Purkinje cell (primary cell): Measurements from ENCODE around the gene TMX2. TPM values are rescaled to one million over a fixed set of nuclear protein-coding genes. Genes with fewer than 3 reads are reported as not detected.

ENCODE experiments used
- polyA plus RNA-seq: library from polyadenylated mRNA; unstranded; fragments of >200 nt; fragmentation: Nextera tagmentation; gene quantifications from 2 replicates; pipeline ENCODE4 v1.2.1, GENCODE V29; 2014

Gene TMX2, protein sequence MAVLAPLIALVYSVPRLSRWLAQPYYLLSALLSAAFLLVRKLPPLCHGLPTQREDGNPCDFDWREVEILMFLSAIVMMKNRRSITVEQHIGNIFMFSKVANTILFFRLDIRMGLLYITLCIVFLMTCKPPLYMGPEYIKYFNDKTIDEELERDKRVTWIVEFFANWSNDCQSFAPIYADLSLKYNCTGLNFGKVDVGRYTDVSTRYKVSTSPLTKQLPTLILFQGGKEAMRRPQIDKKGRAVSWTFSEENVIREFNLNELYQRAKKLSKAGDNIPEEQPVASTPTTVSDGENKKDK
- polyA plus RNA-seq: 167 and 173 TPM in 2 replicates

DNA sequence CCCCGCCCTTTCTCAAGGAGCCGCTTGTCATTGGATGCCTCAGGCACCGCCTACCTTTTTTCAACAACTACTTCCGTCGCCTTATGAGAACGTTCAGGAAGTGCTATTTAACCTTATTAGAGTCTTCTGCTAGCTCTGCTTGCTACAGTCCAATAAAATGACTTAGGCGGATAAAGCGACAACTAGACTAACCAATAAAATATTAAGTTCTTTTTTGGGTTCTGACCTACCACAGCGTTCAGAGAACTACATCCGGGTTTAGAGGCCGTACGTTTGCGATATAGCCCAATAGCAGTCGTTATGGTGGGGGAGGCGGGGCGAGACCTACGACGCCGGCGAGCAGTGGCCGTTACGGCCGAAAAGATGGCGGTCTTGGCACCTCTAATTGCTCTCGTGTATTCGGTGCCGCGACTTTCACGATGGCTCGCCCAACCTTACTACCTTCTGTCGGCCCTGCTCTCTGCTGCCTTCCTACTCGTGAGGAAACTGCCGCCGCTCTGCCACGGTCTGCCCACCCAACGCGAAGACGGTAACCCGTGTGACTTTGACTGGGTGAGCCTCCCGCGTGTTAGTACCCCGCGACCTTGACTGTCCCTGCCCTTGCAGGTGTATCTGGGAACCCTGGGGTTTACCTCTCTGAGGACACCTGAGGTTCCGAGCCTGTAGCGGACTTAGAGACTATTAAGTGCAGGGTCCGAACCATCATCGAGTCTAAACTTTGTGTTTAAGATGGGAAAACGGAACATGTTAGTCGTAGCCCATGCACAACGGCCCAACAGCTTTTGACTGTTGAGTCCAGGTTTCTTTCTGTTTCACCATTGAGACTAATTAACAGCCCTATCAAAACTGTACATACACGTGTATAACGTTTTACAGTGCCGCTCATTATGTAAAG, at the start of gene TMX2:
TSS of gene TMX2 (plus strand) at position 338 of the 895 bp plus-strand sequence. CDS start at position 364, 26 bp downstream.

DNA sequence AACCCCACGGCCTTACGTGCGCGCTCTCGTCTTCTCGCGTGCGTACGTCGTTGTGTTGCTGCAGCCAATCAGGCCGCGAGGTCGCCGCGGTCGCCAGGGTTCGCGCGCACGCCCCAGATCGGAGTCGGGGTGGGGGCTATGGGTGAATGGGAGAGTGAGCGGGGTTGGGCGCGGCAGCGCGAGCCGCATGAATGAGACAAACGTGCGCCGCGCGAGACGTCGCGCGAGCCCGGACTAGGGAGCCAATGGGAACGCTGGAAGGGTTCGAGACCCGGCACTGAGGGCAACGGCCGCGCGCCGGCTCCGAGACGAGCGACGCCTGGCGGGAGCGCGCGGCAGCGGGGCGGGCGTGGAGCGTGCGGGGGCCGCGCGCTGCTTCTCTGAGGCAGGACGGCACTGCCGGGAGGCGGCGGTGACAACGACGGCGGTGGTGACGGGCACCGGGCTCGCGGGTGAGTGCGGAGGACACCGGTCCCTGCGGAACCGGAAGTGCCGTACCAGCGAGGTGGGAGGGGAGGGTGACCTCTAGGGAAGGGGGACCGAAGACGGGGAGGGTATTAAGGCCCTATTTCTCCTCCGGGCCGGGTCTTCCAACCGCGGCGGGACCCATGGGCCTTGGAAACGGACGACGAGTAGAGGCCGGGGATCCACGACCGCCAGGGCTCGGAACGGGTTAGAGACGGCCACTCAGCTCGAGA, 44.5 kb upstream of the TMX2 start, which contains the start of gene ZDHHC5:
TSS of gene ZDHHC5 (plus strand) at position 379 of the 698 bp plus-strand sequence. CDS start 4,977 bp downstream, outside the sequence.

DNA sequence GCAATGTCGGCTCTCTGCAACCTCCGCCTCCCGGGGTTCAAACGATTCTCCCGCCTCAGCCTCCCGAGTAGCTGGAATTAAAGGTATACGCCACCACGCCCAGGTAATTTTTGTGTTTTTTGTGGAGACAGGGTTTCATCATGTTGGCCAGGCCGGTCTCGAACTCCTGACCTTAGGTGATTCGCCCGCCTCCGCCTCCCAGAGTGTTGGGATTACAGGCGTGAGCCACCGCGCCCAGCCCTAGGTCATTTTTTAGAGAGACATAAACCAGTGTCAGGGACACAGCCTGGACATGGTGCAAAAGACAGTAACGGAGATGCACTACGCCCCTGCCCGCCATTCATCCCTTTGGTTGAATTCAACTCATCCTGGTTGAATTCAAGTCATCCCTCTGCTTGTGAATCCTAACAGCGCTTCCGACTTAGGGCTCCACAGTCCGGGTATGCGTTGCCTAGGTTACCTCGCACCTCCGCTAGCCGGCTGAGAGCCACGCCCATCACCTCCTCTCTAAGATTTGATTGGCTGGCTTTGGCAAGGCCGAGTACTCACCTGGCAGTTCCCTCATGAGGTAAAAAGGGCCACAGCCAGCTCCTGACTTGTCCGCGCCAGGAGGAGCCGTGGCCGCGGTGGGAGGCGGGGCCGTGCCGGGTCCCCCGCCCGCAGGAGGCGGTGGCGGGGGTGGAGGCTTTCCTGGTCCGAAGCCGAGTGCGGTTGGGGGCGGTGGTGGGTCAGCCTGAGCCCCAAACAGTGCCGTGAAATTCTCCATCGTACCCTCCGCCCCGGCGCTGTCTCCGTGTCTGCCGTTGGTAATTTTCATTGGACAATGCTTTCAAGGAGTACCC, 758 bp upstream of the TMX2 start, which contains the start of gene MED19:
TSS of gene MED19 (minus strand) at position 802 of the 842 bp plus-strand sequence. CDS start at position 766, 36 bp downstream.

DNA sequence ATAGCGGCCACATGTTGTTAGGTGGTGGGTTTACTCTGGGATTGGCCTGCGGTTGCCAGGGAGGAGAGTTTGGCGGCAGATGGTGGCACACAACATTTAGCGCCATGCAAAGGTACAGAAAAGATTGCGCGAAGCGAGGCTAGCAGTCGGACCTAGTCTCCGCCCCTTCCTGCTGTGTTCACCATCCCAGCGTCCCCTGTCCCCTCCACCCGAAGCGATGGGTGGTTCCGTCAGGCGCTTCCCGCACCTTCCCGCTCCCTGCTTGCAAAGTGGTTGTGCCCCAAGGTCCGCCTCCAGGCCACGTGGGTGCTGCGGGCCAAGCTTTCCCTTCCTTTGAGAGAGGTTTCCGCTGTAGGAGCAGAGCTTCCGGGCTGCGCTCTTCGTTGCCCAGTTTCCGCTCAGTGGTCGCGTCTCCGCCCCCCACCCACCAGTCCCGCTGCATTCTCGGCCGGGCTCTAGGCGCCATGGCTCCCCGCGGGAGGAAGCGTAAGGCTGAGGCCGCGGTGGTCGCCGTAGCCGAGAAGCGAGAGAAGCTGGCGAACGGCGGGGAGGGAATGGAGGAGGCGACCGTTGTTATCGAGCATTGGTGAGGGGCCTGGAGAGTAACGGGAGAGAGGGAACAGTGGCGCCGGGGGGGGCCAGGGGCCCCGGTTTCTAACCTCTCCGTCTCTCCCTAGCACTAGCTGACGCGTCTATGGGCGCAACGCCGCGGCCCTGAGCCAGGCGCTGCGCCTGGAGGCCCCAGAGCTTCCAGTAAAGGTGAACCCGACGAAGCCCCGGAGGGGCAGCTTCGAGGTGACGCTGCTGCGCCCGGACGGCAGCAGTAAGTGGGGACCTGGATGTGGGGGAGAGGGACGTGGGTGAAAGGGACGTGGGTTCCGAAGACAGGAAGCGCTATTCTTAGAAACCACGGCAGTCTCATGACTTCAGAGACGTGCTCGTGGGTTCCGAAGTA, 29.0 kb downstream of the TMX2 start, which contains the start of gene SELENOH:
TSS of gene SELENOH (plus strand) at position 360 of the 955 bp plus-strand sequence. CDS start at position 465, 105 bp downstream.

DNA sequence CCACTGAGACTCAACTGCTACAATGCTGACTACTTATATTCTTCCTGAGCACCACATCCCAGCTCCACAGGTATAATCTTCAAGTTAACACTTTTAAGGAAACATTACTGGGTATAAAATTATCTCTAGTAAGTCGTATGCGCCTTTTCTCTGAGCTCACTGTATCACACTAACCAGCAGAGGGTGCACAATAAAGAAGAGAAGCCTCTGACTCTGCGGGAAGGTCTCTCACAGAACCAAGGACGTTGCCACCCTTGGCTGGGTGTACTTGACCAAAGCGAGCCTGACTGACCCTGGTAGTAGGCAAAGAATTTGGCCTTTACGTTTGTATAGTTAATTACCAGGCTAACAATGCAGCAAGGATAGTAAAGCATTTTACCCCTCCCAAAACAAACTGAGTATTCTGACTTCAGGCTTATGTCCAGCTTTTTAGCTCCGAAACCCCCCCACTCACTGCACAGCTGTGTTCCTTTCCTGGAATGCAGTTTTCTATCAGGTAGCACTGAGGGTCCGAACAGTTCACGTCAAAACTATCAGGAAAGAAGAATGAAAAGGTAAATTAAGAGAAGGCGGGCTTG, 39.4 kb downstream of the TMX2 start, which contains the start of gene BTBD18:
TSS of gene BTBD18 (minus strand) at position 144 of the 578 bp plus-strand sequence. CDS start 631 bp downstream, outside the sequence.

DNA sequence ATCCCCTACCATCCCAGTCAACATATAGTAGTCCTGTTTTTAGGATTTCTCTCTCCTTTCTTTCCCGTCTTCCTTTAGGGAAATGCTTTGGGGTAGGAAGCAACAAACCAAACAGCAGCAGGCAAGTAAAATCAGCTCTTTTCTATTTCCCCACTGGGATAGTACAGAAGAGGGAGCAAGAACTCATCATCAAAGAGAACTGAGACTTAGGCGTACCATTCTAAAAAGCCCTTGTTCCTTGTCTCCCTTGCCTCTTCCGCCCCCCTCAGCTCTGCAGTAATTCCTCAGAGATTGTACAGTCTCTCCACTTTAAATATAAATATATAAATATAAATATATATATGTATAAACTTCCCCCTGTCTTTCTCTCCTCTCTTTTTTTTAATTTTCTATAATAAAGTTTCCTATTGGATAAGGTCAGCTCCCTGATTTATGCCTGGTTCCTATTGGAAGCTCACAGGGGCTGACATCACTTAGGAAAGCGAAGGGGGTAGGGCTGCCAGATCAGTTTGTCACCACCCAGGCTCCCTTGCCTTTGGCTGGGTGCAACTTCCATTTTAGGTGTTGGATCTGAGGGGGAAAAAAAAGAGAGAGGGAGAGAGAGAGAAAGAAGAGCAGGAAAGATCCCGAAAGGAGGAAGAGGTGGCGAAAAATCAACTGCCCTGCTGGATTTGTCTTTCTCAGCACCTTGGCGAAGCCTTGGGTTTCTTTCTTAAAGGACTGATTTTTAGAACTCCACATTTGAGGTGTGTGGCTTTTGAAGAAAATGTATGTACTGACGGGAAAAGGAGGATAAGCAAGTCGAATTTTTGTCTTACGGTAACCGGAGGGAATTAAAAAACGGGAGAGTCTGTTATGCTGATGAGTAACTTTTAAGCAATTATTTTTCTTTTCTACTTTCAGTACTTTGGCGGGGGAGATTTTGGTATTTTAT, 49.2 kb downstream of the TMX2 start, which contains the start of gene CTNND1:
TSS of gene CTNND1 (plus strand) at position 502 of the 934 bp plus-strand sequence. CDS start 29,677 bp downstream, outside the sequence.

Other genes with a start within 250 kb of the TMX2 start
- 0.16 and 1.1 TPM in 2 replicates for gene SLC43A1, start 196.9 kb upstream of the TMX2 start, polyA plus RNA-seq
- gene TIMM10, start 181.8 kb upstream of the TMX2 start, polyA plus RNA-seq: 261 and 303 TPM in 2 replicates
- gene SMTNL1, start 175.0 kb upstream of the TMX2 start, polyA plus RNA-seq: not detected in 2 replicates
- gene UBE2L6, start 144.9 kb upstream of the TMX2 start, polyA plus RNA-seq: 19.2 and 28.4 TPM in 2 replicates
- gene SERPING1, start 114.9 kb upstream of the TMX2 start, polyA plus RNA-seq: 9.1 and 24.1 TPM in 2 replicates
- gene YPEL4, start 62.7 kb upstream of the TMX2 start, polyA plus RNA-seq: 0.24 and 1.0 TPM in 2 replicates
- 5.1 and 5.6 TPM in 2 replicates for gene CLP1, start 54.8 kb upstream of the TMX2 start, polyA plus RNA-seq
- gene ZDHHC5, start 44.5 kb upstream of the TMX2 start, polyA plus RNA-seq: 26.2 and 26.9 TPM in 2 replicates
- gene MED19, start 378 bp upstream of the TMX2 start, polyA plus RNA-seq: 16.3 and 22.3 TPM in 2 replicates
- 58.7 and 79.0 TPM in 2 replicates for gene SELENOH, start 28.9 kb downstream of the TMX2 start, polyA plus RNA-seq
- gene BTBD18, start 39.2 kb downstream of the TMX2 start, polyA plus RNA-seq: 0.24 TPM in 1 of 2 replicates, not detected in the other
- gene CTNND1, start 49.2 kb downstream of the TMX2 start, polyA plus RNA-seq: 10.6 and 12.1 TPM in 2 replicates